H9 (cell line): ENCODE measurements around the gene LINS1. TPM values are rescaled to one million over a fixed set of nuclear protein-coding genes. Genes with fewer than 3 reads are reported as not detected.
A peak's percentile ranks its signal among the peaks of the same experiment; 100 is the strongest.

Experiments
- DNase-seq: peaks from one replicate; pipeline ENCODE4 v3.0.0-alpha.2; 2017
- H2AFZ ChIP-seq: one replicate; pipeline ENCODE4 v1.6.1; 2013; ENCODE audit warnings: mild to moderate bottlenecking, low read length, control low read depth, moderate library complexity
- H2AK5ac ChIP-seq: 2 replicates; pipeline ENCODE4 v1.6.1; 2013; ENCODE audit warnings: low read length, control low read depth, mixed read lengths; ENCODE audit not compliant: insufficient read length
- H2BK120ac ChIP-seq: one replicate; pipeline ENCODE4 v1.6.1; 2013; ENCODE audit warnings: low read depth, mild to moderate bottlenecking, low read length, control low read depth, inconsistent platforms; ENCODE audit not compliant: poor library complexity, severe bottlenecking
- H2BK12ac ChIP-seq: 2 replicates; pipeline ENCODE4 v1.6.1; 2013; ENCODE audit warnings: low read length, control low read depth, mixed read lengths, low read depth; ENCODE audit not compliant: insufficient read length
- H2BK15ac ChIP-seq: 2 replicates; pipeline ENCODE4 v1.6.1; 2013; ENCODE audit warnings: low read depth, low read length, control low read depth
- H2BK20ac ChIP-seq: one replicate; pipeline ENCODE4 v1.6.1; 2013; ENCODE audit warnings: low read depth, mild to moderate bottlenecking, low read length, control low read depth, inconsistent platforms; ENCODE audit not compliant: poor library complexity, severe bottlenecking
- H2BK5ac ChIP-seq: 2 replicates; pipeline ENCODE4 v1.6.1; 2013; ENCODE audit warnings: low read length, control low read depth, mixed read lengths; ENCODE audit not compliant: insufficient read length
- H3K14ac ChIP-seq: 2 replicates; pipeline ENCODE4 v1.6.1; 2013; ENCODE audit warnings: low read length, control low read depth; ENCODE audit not compliant: insufficient read depth
- H3K18ac ChIP-seq: 2 replicates; pipeline ENCODE4 v1.6.1; 2013; ENCODE audit warnings: low read depth, mild to moderate bottlenecking, mixed read lengths, low read length, control low read depth; ENCODE audit not compliant: insufficient read length
- H3K23ac ChIP-seq: 2 replicates; pipeline ENCODE4 v1.6.1; 2013; ENCODE audit warnings: low read length, control low read depth, mixed read lengths, low read depth; ENCODE audit not compliant: insufficient read length
- H3K23me2 ChIP-seq: 2 replicates; pipeline ENCODE4 v1.6.1; 2013; ENCODE audit warnings: low read depth, mild to moderate bottlenecking, mixed read lengths, low read length, control low read depth; ENCODE audit not compliant: insufficient read length, poor library complexity, severe bottlenecking
- H3K27ac ChIP-seq: 2 replicates; pipeline ENCODE4 v1.5.1; 2013; ENCODE audit warnings: low read length, control low read depth, mixed read lengths, low read depth; ENCODE audit not compliant: insufficient read length
- H3K27me3 ChIP-seq: 2 replicates; pipeline ENCODE4 v1.6.1; 2013; ENCODE audit warnings: low read length, control low read depth, inconsistent platforms; ENCODE audit not compliant: insufficient read depth
- H3K4ac ChIP-seq: 2 replicates; pipeline ENCODE4 v1.6.1; 2013; ENCODE audit warnings: low read depth, mild to moderate bottlenecking, control low read depth, inconsistent platforms, low read length, moderate library complexity
- H3K4me1 ChIP-seq: 2 replicates; pipeline ENCODE4 v1.6.1; 2013; ENCODE audit warnings: low read length, control low read depth, inconsistent platforms; ENCODE audit not compliant: insufficient read depth
- H3K4me2 ChIP-seq: 2 replicates; pipeline ENCODE4 v1.6.1; 2013; ENCODE audit warnings: low read length, control low read depth, mixed read lengths; ENCODE audit not compliant: insufficient read length, insufficient read depth
- H3K56ac ChIP-seq: 2 replicates; pipeline ENCODE4 v1.6.1; 2013; ENCODE audit warnings: low read depth, mild to moderate bottlenecking, mixed read lengths, low read length, control low read depth; ENCODE audit not compliant: insufficient read length
- H3K79me1 ChIP-seq: 2 replicates; pipeline ENCODE4 v1.6.1; 2013; ENCODE audit warnings: low read depth, mild to moderate bottlenecking, moderate library complexity, low read length, control low read depth, inconsistent platforms; ENCODE audit not compliant: insufficient read depth, poor library complexity, severe bottlenecking
- H3K79me2 ChIP-seq: 2 replicates; pipeline ENCODE4 v1.6.1; 2013; ENCODE audit warnings: low read length, control low read depth, inconsistent platforms; ENCODE audit not compliant: insufficient read depth
- H3K9ac ChIP-seq: 2 replicates; pipeline ENCODE4 v1.6.1; 2013; ENCODE audit warnings: low read length, control low read depth, mixed read lengths; ENCODE audit not compliant: insufficient read length; ENCODE audit errors: extremely low read depth
- H3K9me3 ChIP-seq: one replicate; pipeline ENCODE4 v1.6.1; 2013; ENCODE audit warnings: low read depth, low read length, inconsistent platforms; ENCODE audit not compliant: control insufficient read depth
- H3T11ph ChIP-seq: one replicate; pipeline ENCODE4 v1.6.1; 2013; ENCODE audit warnings: mild to moderate bottlenecking, low read length, control low read depth, inconsistent platforms
- H4K20me1 ChIP-seq: one replicate; pipeline ENCODE4 v1.6.1; 2013; ENCODE audit not compliant: control insufficient read depth, insufficient read length, insufficient read depth
- H4K5ac ChIP-seq: 2 replicates; pipeline ENCODE4 v1.6.1; 2013; ENCODE audit warnings: low read depth, mild to moderate bottlenecking, mixed read lengths, low read length, control low read depth; ENCODE audit not compliant: insufficient read length
- H4K8ac ChIP-seq: replicated peaks from 2 replicates; pipeline ENCODE4 v1.6.1; 2013; ENCODE audit warnings: low read length, control low read depth, mixed read lengths, low read depth; ENCODE audit not compliant: insufficient read length
- H4K91ac ChIP-seq: 2 replicates; pipeline ENCODE4 v1.6.1; 2013; ENCODE audit warnings: low read depth, mild to moderate bottlenecking, moderate library complexity, mixed read lengths, low read length, control low read depth; ENCODE audit not compliant: insufficient read length
- H3K27ac Mint-ChIP-seq, 3 experiments: 2 replicates in 2 of 3; 3 replicates in 1 of 3; pipeline ENCODE4 v1.8.0; 2020 to 2021; ENCODE audit warnings: mixed read lengths in 3 of 3, mild to moderate bottlenecking in 1 of 3, moderate library complexity in 1 of 3
- H3K27me3 Mint-ChIP-seq: 2 replicates; pipeline ENCODE4 v1.8.0; 2021; ENCODE audit warnings: low read depth, mild to moderate bottlenecking, moderate library complexity, mixed read lengths
- H3K36me3 Mint-ChIP-seq, 3 experiments: 2 replicates in 2 of 3; 3 replicates in 1 of 3; pipeline ENCODE4 v1.8.0; 2020 to 2021; ENCODE audit warnings: low read depth in 3 of 3, mixed read lengths in 3 of 3; ENCODE audit not compliant: insufficient read depth in 1 of 3
- H3K4me1 Mint-ChIP-seq, 2 experiments: 2 replicates each; pipeline ENCODE4 v1.8.0; 2020; ENCODE audit warnings: mixed read lengths in 2 of 2
- H3K4me3 Mint-ChIP-seq, 2 experiments: 2 replicates in 1 of 2; 3 replicates in 1 of 2; pipeline ENCODE4 v1.8.0; 2020 to 2021; ENCODE audit warnings: mild to moderate bottlenecking in 2 of 2, mixed read lengths in 2 of 2, moderate library complexity in 1 of 2
- H3K9me3 Mint-ChIP-seq, 2 experiments: 2 replicates in 1 of 2; 3 replicates in 1 of 2; pipeline ENCODE4 v1.8.0; 2020; ENCODE audit warnings: mild to moderate bottlenecking in 2 of 2, mixed read lengths in 2 of 2, moderate library complexity in 1 of 2
- WGBS: extraction: QIAGEN DNeasy Blood & Tissue Kit; methylation state at CpG from one replicate; pipeline ENCODE4 v1.1.7; 2013; ENCODE audit warnings: missing lambda C conversion rate, low lambda C conversion rate, mixed read lengths; ENCODE audit not compliant: insufficient read length; ENCODE audit errors: extremely low coverage; 5-methylcytosine and 5-hydroxymethylcytosine counted together
- total RNA-seq: library from RNA; stranded (reverse); gene quantifications from 2 replicates; pipeline ENCODE4 v1.2.1, GENCODE V29; 2021
- TF ChIP-seq, protein P1 (sequence below): fragments of 200-600 bp; sonication (generic); conservative IDR thresholded peaks from 3 replicates; pipeline ENCODE4 v1.8.0; 2021; ENCODE audit warnings: antibody characterized with exemption, mild to moderate bottlenecking

Gene LINS1
- total RNA-seq, 1 experiment from 2014 or later: 8.8 TPM

DNA sequence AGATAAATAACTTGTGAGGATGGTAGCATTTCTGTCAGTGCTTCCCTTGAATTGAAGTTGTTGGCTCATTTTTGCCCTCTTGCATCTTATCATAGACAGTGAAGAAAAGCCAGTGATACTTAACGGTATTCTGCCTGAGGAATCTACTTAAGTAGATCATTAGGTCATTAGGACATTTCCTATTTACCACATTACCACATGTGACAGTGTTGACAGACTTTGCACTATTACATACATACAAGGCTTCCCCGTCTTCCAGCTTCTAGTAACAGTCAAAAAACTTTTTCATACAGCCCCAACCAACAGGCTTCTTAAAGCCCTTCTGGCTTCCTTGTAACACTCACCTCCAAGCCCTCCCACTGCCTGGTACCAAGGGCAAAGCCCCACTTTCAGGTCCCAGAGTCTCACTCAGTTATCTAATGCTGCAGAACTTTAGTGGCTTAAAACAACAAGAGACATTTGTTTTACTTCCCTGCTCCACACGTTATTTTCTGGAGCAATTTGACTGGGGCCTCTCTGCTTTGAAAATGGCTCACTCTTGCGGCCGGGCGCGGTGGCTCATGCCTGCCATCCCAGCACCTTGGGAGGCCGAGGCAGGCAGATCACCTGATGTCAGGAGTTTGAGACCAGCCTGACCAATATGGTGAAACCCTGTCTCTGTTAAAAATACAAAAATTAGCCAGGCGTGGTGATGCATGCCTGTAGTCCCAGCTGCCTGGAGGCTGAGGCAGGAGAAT, 40.4 kb upstream of the LINS1 start:
- Histone ChIP-seq H4K91ac (no peak overlapping the region), H3K56ac (no peak overlapping the region), H2BK12ac (no peak overlapping the region), H2AFZ (no peak overlapping the region), H3K23ac (no peak overlapping the region), H4K8ac (no peak overlapping the region), H3K4me2 (no peak overlapping the region), H2BK20ac (no peak overlapping the region), H3K9me3 (no peaks in the 10 kb centered on the region), H2BK15ac (no peak overlapping the region), H3K18ac (no peak overlapping the region), H3K23me2 (no peaks in the 10 kb centered on the region), H2BK120ac (no peak overlapping the region), H3K4me1 (no peaks in the 10 kb centered on the region), H3K79me1 (peaks cover 3% of the 10 kb centered on the region), H3K27me3 (no peaks in the 10 kb centered on the region; the same call in 1 of the 2 replicates), H4K20me1 (no peaks in the 10 kb centered on the region), H2BK5ac (no peak overlapping the region), H3T11ph (no peak overlapping the region), H2AK5ac (no peak overlapping the region), H3K27ac (no peak overlapping the region), H3K9ac (no peak overlapping the region), H3K14ac (no peak overlapping the region), H3K4ac (no peak overlapping the region), H3K79me2 (peaks cover 1% of the 10 kb centered on the region; the same call in 1 of the 2 replicates), H4K5ac (no peak overlapping the region)
- WGBS: no CpG with 5 or more reads among the region's 9 CpGs
- Mint-ChIP-seq H3K9me3 (no peaks in the 10 kb centered on the region), H3K27me3 (no peaks in the 10 kb centered on the region), H3K27ac (peak overlapping the region in 1 of 3 experiments; percentile 65; a peak in 2 of 7 replicates), H3K4me1 (peaks cover 4 to 6% of the 10 kb centered on the region in 2 experiments; a peak in 3 of 4 replicates), H3K4me3 (no peak overlapping the region), H3K36me3 (no peaks in the 10 kb centered on the region)
- TF ChIP-seq, protein P1, sequence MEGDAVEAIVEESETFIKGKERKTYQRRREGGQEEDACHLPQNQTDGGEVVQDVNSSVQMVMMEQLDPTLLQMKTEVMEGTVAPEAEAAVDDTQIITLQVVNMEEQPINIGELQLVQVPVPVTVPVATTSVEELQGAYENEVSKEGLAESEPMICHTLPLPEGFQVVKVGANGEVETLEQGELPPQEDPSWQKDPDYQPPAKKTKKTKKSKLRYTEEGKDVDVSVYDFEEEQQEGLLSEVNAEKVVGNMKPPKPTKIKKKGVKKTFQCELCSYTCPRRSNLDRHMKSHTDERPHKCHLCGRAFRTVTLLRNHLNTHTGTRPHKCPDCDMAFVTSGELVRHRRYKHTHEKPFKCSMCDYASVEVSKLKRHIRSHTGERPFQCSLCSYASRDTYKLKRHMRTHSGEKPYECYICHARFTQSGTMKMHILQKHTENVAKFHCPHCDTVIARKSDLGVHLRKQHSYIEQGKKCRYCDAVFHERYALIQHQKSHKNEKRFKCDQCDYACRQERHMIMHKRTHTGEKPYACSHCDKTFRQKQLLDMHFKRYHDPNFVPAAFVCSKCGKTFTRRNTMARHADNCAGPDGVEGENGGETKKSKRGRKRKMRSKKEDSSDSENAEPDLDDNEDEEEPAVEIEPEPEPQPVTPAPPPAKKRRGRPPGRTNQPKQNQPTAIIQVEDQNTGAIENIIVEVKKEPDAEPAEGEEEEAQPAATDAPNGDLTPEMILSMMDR: no peak
- no peak for DNase-seq
